ENCODE measurements around the gene SBNO2.

- no peak for TF ChIP-seq CTCF (conservative IDR thresholded peaks at IDR 0.05; ENCODE audit: low read depth, low read length)
- TF ChIP-seq RAD21 (IDR thresholded peaks at IDR 0.05; ENCODE audit: low read length) = no peak
- TF ChIP-seq SMC3 (IDR thresholded peaks at IDR 0.05; ENCODE audit: low read depth, low read length) = no peak
- 0 out of 2 replicates have a peak, but pooled peaks have one; percentile 17 for TF ChIP-seq USF2 (IDR thresholded peaks at IDR 0.05; ENCODE audit: low read depth, low read length)
- TF ChIP-seq POLR2A (IDR thresholded peaks at IDR 0.05; ENCODE audit: low read depth, low read length) = no peak
- no peak for TF ChIP-seq RFX5 (IDR thresholded peaks at IDR 0.05; ENCODE audit: low read depth, low read length)
- 0 out of 2 replicates have a peak, but pooled peaks have one; percentile 18 for TF ChIP-seq BHLHE40 (IDR thresholded peaks at IDR 0.05; ENCODE audit: low read depth, low read length)
- TF ChIP-seq CEBPB (IDR thresholded peaks at IDR 0.05; ENCODE audit: low read depth, low read length) = no peak
- no peak for TF ChIP-seq ELK1 (IDR thresholded peaks at IDR 0.05; ENCODE audit: borderline replicate concordance, low read depth, low read length)
- TF ChIP-seq FOS (IDR thresholded peaks at IDR 0.05; ENCODE audit: low read depth, low read length) = no peak
- TF ChIP-seq MAFK (IDR thresholded peaks at IDR 0.05; ENCODE audit: low read depth, low read length) = no peak
- no peak for TF ChIP-seq MAZ (IDR thresholded peaks at IDR 0.05; ENCODE audit: borderline replicate concordance, low read depth, low read length)
- TF ChIP-seq RCOR1 (IDR thresholded peaks at IDR 0.05; ENCODE audit: insufficient replicate concordance, low read length) = no peak
These were observed 48.2 kb downstream of the SBNO2 start for GRCh38 chr19:1125601-1126467.

Measured in IMR-90 (cell line).